Fibroblast of lung (primary cell): ENCODE data around the gene AP1G2. TPM values are rescaled to one million over a fixed set of nuclear protein-coding genes. Genes with fewer than 3 reads are reported as not detected.
"Not testable (repeated sequence)": the region's sequence is repeated elsewhere in the genome, so short reads cannot be mapped to it uniquely, and the experiment has no call there.

Experiments
- DNase-seq, 2 donors: peaks; one replicate each; pipeline versions ENCODE4 v3.0.0 to v3.0.0-alpha.2; 2010; ENCODE audit warnings: low read depth in 2 of 2
- H2AFZ ChIP-seq: 2 replicates; pipeline ENCODE4 v1.5.1; 2012; ENCODE audit warnings: low read length, control low read depth, inconsistent platforms
- H3K27ac ChIP-seq: 2 replicates; pipeline ENCODE4 v1.5.1; 2011; ENCODE audit warnings: low read length, control low read depth; ENCODE audit not compliant: insufficient read depth
- H3K27me3 ChIP-seq: 2 replicates; pipeline ENCODE4 v1.5.1; 2011; ENCODE audit warnings: mild to moderate bottlenecking, low read length; ENCODE audit not compliant: control insufficient read depth, insufficient read depth
- H3K36me3 ChIP-seq: 2 replicates; pipeline ENCODE4 v1.5.1; 2011; ENCODE audit warnings: low read length; ENCODE audit not compliant: control insufficient read depth, insufficient read depth
- H3K4me1 ChIP-seq: 2 replicates; pipeline ENCODE4 v1.5.1; 2011; ENCODE audit warnings: low read length; ENCODE audit not compliant: control insufficient read depth, insufficient read depth; ENCODE audit errors: extremely low read depth
- H3K4me2 ChIP-seq: 2 replicates; pipeline ENCODE4 v1.5.1; 2011; ENCODE audit warnings: low read length, control low read depth; ENCODE audit not compliant: insufficient read depth; ENCODE audit errors: extremely low read depth
- H3K4me3 ChIP-seq, 4 experiments: fragments of 200-600 bp in 1 of 4; sonication (generic) in 1 of 4; replicated peaks in 1 of 4; 2 replicates each; pipeline ENCODE4 v1.5.1; 2011 to 2016; ENCODE audit warnings: low read length in 4 of 4, low read depth in 3 of 4, mild to moderate bottlenecking in 3 of 4, control low read depth in 2 of 4, inconsistent platforms in 1 of 4, mixed read lengths in 1 of 4; ENCODE audit not compliant: insufficient read depth in 1 of 4; ENCODE audit errors: control extremely low read depth in 1 of 4
- H3K79me2 ChIP-seq: 2 replicates; pipeline ENCODE4 v1.5.1; 2012; ENCODE audit warnings: mild to moderate bottlenecking, low read length, inconsistent platforms; ENCODE audit not compliant: control insufficient read depth, insufficient read depth
- H3K9ac ChIP-seq: 2 replicates; pipeline ENCODE4 v1.5.1; 2011; ENCODE audit warnings: mild to moderate bottlenecking, low read length, control low read depth; ENCODE audit not compliant: insufficient read depth
- H3K9me3 ChIP-seq: 2 replicates; pipeline ENCODE4 v1.5.1; 2012; ENCODE audit warnings: low read depth, low read length; ENCODE audit not compliant: control insufficient read depth, insufficient read depth
- H4K20me1 ChIP-seq: 2 replicates; pipeline ENCODE4 v1.5.1; 2011; ENCODE audit warnings: low read length; ENCODE audit not compliant: control insufficient read depth, insufficient read depth; ENCODE audit errors: extremely low read depth
- CTCF ChIP-seq, 2 donors: IDR thresholded peaks in 1 of 2; conservative IDR thresholded peaks in 1 of 2; 1 replicate in 1 of 2; 2 replicates in 1 of 2; pipeline ENCODE4 v1.5.1; 2011 to 2012; ENCODE audit warnings: low read length in 2 of 2, control low read depth in 1 of 2, inconsistent platforms in 1 of 2, low read depth in 1 of 2, mild to moderate bottlenecking in 1 of 2
- EZH2 ChIP-seq: IDR thresholded peaks from 2 replicates; pipeline ENCODE4 v1.5.1; 2012; ENCODE audit warnings: low read length, control low read depth, mild to moderate bottlenecking; ENCODE audit errors: missing control alignments
- polyA plus RNA-seq, 2 donors: library from polyadenylated mRNA; depleted of rRNA in 1 of 2; stranded (reverse) in 1 of 2; unstranded in 1 of 2; fragments of >200 nt; gene quantifications; 2 replicates each; pipeline ENCODE4 v1.2.1, GENCODE V29; 2011 to 2012; ENCODE audit warnings: missing spikeins in 1 of 2
- total RNA-seq: library from RNA; depleted of rRNA; stranded (reverse); fragments of >200 nt; gene quantifications from 2 replicates; pipeline ENCODE4 v1.2.1, GENCODE V29; 2014

The AP1G2 gene
- total and polyA plus RNA-seq, 2 donors (not counting 1 experiment from before 2014, with no cell fraction given), result 7.9 to 9.2 TPM

DNA sequence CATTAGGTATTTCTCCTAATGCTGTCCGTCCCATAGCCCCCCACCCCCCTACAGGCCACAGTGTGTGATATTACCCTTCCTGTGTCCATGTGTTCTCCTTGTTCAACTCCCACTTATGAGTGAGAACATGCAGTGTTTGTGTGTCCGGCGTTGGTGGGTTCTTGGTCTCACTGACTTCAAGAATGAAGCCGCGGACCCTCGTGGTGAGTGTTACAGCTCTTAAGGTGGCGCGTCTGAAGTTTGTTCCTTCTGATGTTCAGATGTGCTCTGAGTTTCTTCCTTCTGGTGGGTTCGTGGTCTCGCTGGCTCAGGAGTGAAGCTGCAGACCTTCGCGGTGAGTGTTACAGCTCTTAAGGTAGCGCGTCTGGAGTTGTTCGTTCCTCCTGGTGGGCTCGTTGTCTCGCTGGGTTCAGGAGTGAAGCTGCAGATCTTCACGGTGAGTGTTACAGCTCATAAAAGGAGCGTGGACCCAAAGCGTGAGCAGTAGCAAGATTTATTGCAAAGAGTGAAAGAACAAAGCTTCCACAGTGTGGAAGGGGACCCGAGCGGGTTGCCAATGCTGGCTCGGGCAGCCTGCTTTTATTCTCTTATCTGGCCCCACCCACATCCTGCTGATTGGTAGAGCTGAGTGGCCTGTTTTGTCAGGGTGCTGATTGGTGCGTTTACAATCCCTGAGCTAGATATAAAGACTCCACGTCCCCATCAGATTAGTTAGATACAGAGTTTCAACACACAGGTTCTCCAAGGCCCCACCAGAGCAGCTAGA, 16.4 kb upstream of the AP1G2 start:
- H3K79me2 ChIP-seq, H4K20me1 ChIP-seq, H3K36me3 ChIP-seq, H3K27ac ChIP-seq, H2AFZ ChIP-seq, H3K9ac ChIP-seq, H3K4me1 ChIP-seq, H3K4me3 ChIP-seq, H3K27me3 ChIP-seq, H3K9me3 ChIP-seq, DNase-seq, H3K4me2 ChIP-seq: not testable (repeated sequence)

GRCh38 chr14:23582906-23583760, 15.5 kb upstream of the AP1G2 start:
- TF ChIP-seq CTCF (conservative IDR thresholded peaks at IDR 0.05 in 1 of 2, IDR thresholded peaks at IDR 0.05 in 1 of 2; ENCODE audit: low read depth in 1 of 2, low read length in 2 of 2) (no peak), EZH2 (no peak)
- Histone ChIP-seq H3K27ac (no peak overlapping the region), H3K4me3 (no peak overlapping the region), H3K27me3 (peaks cover 7% of the 10 kb centered on the region), H3K9ac (no peak overlapping the region), H4K20me1 (no peaks in the 10 kb centered on the region), H3K4me1 (no peaks in the 10 kb centered on the region), H3K36me3 (no peaks in the 10 kb centered on the region), H2AFZ (no peak overlapping the region), H3K9me3 (no peaks in the 10 kb centered on the region), H3K4me2 (no peak overlapping the region), H3K79me2 (no peaks in the 10 kb centered on the region)
- DNase-seq, result no peak

- H3K9me3 ChIP-seq, result no peaks in the 10 kb centered on the region
Measured at GRCh38 chr14:23580948-23581281, 13.3 kb upstream of the AP1G2 start.

More at GRCh38 chr14:23580948-23581281, 13.3 kb upstream of the AP1G2 start:
- Histone ChIP-seq H3K4me2 (no peak overlapping the region), H3K27ac (no peak overlapping the region), H3K9ac (no peak overlapping the region), H3K4me3 (no peak overlapping the region), H3K27me3 (peaks cover 20% of the 10 kb centered on the region), H3K79me2 (no peaks in the 10 kb centered on the region), H2AFZ (no peak overlapping the region), H4K20me1 (no peaks in the 10 kb centered on the region), H3K4me1 (no peaks in the 10 kb centered on the region), H3K36me3 (no peaks in the 10 kb centered on the region)
- DNase-seq, result no peak
- TF ChIP-seq EZH2 (no peak), CTCF (conservative IDR thresholded peaks at IDR 0.05 in 1 of 2, IDR thresholded peaks at IDR 0.05 in 1 of 2; ENCODE audit: low read depth in 1 of 2, low read length in 2 of 2) (no peak)
